Uterus (tissue), 2 donors: ENCODE measurements around the gene GSK3A.

ENCODE experiments used
- CTCF ChIP-seq, 4 experiments: fragments of 200-600 bp in 2 of 4; fragments of 450-650 bp in 2 of 4; sonication (generic) in 2 of 4; IDR thresholded peaks; one replicate each; pipeline ENCODE4 v1.5.1; 2016 to 2019; ENCODE audit warnings: antibody characterized with exemption in 4 of 4, mild to moderate bottlenecking in 2 of 4, moderate library complexity in 1 of 4
- POLR2A ChIP-seq, 2 donors: fragments of 450-650 bp; IDR thresholded peaks; one replicate each; pipeline ENCODE4 v1.6.1; 2016; ENCODE audit warnings: antibody characterized with exemption in 2 of 2, mild to moderate bottlenecking in 1 of 2, moderate library complexity in 1 of 2

- TF ChIP-seq CTCF (IDR thresholded peaks at IDR 0.05): no peak
- no peak for TF ChIP-seq POLR2A (IDR thresholded peaks at IDR 0.05)
Observed at GRCh38 chr19:42291435-42291810, 49.0 kb upstream of the GSK3A start.
